Neural progenitor cell (in vitro differentiated cells): ENCODE results near the gene SPOCK1.

Experiments
- EZH2 ChIP-seq: fragments of 200-600 bp; sonication (generic); IDR thresholded peaks from 2 replicates; pipeline ENCODE4 v1.6.1; 2017; ENCODE audit warnings: antibody characterized with exemption, mild to moderate bottlenecking, moderate library complexity
- TF ChIP-seq, protein P1 (sequence below): fragments of 200-600 bp; sonication (generic); IDR thresholded peaks from 2 replicates; pipeline ENCODE4 v1.5.1; 2017; ENCODE audit warnings: antibody characterized with exemption, mild to moderate bottlenecking

DNA sequence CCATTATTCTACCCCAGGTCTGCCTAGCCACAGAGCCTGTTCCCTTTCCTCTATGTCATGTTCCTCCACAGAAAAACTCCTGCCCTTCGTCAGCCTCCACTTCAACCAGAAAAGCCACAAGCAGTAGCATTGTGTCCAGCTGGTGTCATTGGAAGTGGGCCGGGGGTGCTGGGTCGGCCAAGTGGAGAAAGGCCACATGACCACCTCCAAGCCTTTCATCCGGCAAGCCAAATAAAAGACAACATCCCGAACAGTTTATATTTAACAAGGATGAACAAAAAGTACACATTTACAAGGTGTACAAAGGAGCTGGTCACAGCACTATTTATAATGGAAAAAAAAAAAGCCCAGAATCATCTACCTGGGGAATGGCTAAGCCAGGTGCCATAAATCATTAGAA, 16.1 kb upstream of the SPOCK1 start:
- TF ChIP-seq, protein P1, sequence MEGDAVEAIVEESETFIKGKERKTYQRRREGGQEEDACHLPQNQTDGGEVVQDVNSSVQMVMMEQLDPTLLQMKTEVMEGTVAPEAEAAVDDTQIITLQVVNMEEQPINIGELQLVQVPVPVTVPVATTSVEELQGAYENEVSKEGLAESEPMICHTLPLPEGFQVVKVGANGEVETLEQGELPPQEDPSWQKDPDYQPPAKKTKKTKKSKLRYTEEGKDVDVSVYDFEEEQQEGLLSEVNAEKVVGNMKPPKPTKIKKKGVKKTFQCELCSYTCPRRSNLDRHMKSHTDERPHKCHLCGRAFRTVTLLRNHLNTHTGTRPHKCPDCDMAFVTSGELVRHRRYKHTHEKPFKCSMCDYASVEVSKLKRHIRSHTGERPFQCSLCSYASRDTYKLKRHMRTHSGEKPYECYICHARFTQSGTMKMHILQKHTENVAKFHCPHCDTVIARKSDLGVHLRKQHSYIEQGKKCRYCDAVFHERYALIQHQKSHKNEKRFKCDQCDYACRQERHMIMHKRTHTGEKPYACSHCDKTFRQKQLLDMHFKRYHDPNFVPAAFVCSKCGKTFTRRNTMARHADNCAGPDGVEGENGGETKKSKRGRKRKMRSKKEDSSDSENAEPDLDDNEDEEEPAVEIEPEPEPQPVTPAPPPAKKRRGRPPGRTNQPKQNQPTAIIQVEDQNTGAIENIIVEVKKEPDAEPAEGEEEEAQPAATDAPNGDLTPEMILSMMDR = no peak
- no peak for TF ChIP-seq EZH2
